Measurements from ENCODE around the gene INHBE. TPM values are rescaled to one million over a fixed set of nuclear protein-coding genes. Genes with fewer than 3 reads are reported as not detected.

INHBE gene
- total RNA-seq, 1 donor from 2014 or later = 18.0 TPM

- H3K4me3 Mint-ChIP-seq (ENCODE audit: unreplicated experiment) = peak overlapping the region; percentile 43
- DNase-seq = no peak
- H3K36me3 Mint-ChIP-seq (ENCODE audit: unreplicated experiment) = peaks cover 9% of the 10 kb centered on the region
- peaks cover 33% of the 10 kb centered on the region for H3K4me1 Mint-ChIP-seq (ENCODE audit: low read depth, unreplicated experiment)
- H3K27me3 Mint-ChIP-seq (ENCODE audit: unreplicated experiment) = peaks cover 10% of the 10 kb centered on the region
- H3K9me3 Mint-ChIP-seq (ENCODE audit: unreplicated experiment) = peaks cover 15% of the 10 kb centered on the region
- TF ChIP-seq CTCF (IDR thresholded peaks at IDR 0.05; ENCODE audit: partially characterized antibody, unreplicated experiment) = no peak
- peak overlapping the region; percentile 97 for H3K27ac Mint-ChIP-seq (ENCODE audit: unreplicated experiment)
These were observed 918 bp upstream of the INHBE start for GRCh38 chr12:57454213-57454565.

GRCh38 chr12:57455374-57456144 is 452 bp downstream of the INHBE start:
- peak overlapping the region; percentile 89 for H3K4me3 Mint-ChIP-seq (ENCODE audit: unreplicated experiment)

DNA sequence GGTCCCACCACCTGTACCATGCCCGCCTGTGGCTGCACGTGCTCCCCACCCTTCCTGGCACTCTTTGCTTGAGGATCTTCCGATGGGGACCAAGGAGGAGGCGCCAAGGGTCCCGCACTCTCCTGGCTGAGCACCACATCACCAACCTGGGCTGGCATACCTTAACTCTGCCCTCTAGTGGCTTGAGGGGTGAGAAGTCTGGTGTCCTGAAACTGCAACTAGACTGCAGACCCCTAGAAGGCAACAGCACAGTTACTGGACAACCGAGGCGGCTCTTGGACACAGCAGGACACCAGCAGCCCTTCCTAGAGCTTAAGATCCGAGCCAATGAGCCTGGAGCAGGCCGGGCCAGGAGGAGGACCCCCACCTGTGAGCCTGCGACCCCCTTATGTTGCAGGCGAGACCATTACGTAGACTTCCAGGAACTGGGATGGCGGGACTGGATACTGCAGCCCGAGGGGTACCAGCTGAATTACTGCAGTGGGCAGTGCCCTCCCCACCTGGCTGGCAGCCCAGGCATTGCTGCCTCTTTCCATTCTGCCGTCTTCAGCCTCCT is 1.1 kb downstream of the INHBE start:
- Mint-ChIP-seq H3K36me3 (ENCODE audit: unreplicated experiment) (no peaks in the 10 kb centered on the region), H3K9me3 (ENCODE audit: unreplicated experiment) (peaks cover 15% of the 10 kb centered on the region), H3K27me3 (ENCODE audit: unreplicated experiment) (peaks cover 17% of the 10 kb centered on the region), H3K4me3 (ENCODE audit: unreplicated experiment) (peak overlapping the region; percentile 89), H3K4me1 (ENCODE audit: low read depth, unreplicated experiment) (peaks cover 39% of the 10 kb centered on the region), H3K27ac (ENCODE audit: unreplicated experiment) (peak overlapping the region; percentile 97)
- DNase-seq = peak; percentile 58
- peak; percentile 65 for TF ChIP-seq CTCF (IDR thresholded peaks at IDR 0.05; ENCODE audit: partially characterized antibody, unreplicated experiment)

More at GRCh38 chr12:57455374-57456144, 452 bp downstream of the INHBE start:
- Mint-ChIP-seq H3K9me3 (ENCODE audit: unreplicated experiment) (peaks cover 13% of the 10 kb centered on the region), H3K36me3 (ENCODE audit: unreplicated experiment) (peaks cover 6% of the 10 kb centered on the region), H3K27ac (ENCODE audit: unreplicated experiment) (peak overlapping the region; percentile 97), H3K27me3 (ENCODE audit: unreplicated experiment) (peaks cover 18% of the 10 kb centered on the region), H3K4me1 (ENCODE audit: low read depth, unreplicated experiment) (peaks cover 39% of the 10 kb centered on the region)
- DNase-seq = no peak
- TF ChIP-seq CTCF (IDR thresholded peaks at IDR 0.05; ENCODE audit: partially characterized antibody, unreplicated experiment) = no peak

GRCh38 chr12:57456737-57457490 is 1.8 kb downstream of the INHBE start:
- H3K27ac Mint-ChIP-seq (ENCODE audit: unreplicated experiment) = peak overlapping the region; percentile 54

More at GRCh38 chr12:57456737-57457490, 1.8 kb downstream of the INHBE start:
- no peaks in the 10 kb centered on the region for H3K36me3 Mint-ChIP-seq (ENCODE audit: unreplicated experiment)
- peaks cover 36% of the 10 kb centered on the region for H3K4me1 Mint-ChIP-seq (ENCODE audit: low read depth, unreplicated experiment)
- peak overlapping the region; percentile 89 for H3K4me3 Mint-ChIP-seq (ENCODE audit: unreplicated experiment)
- H3K27me3 Mint-ChIP-seq (ENCODE audit: unreplicated experiment) = peaks cover 16% of the 10 kb centered on the region
- no peak for DNase-seq
- no peak for TF ChIP-seq CTCF (IDR thresholded peaks at IDR 0.05; ENCODE audit: partially characterized antibody, unreplicated experiment)
- H3K9me3 Mint-ChIP-seq (ENCODE audit: unreplicated experiment) = peaks cover 15% of the 10 kb centered on the region
